Left lung (tissue), 10 donors: ENCODE results near the gene SECTM1. TPM values are rescaled to one million over a fixed set of nuclear protein-coding genes. Genes with fewer than 3 reads are reported as not detected.

ENCODE experiments used
- ATAC-seq: fragments of 200-7000 bp; cut with Tn5 transposase; one replicate; pipeline ENCODE4 v1.9.1; 2020; ENCODE audit warnings: moderate library complexity
- DNase-seq, 4 donors: peaks; one replicate each; pipeline ENCODE4 v3.0.0-alpha.2; 2013 to 2020
- H3K27ac ChIP-seq, 2 donors: fragments of 200-600 bp; sonication (generic) in 1 of 2; one replicate each; pipeline versions ENCODE4 v1.5.0 to v1.8.0; 2020 to 2021
- H3K27me3 ChIP-seq, 2 donors: fragments of 200-600 bp; sonication (generic) in 1 of 2; one replicate each; pipeline versions ENCODE4 v1.5.0 to v1.8.0; 2020 to 2021
- H3K36me3 ChIP-seq, 2 donors: fragments of 200-600 bp; sonication (generic) in 1 of 2; one replicate each; pipeline versions ENCODE4 v1.5.0 to v1.8.0; 2020 to 2021
- H3K4me1 ChIP-seq, 2 donors: fragments of 200-600 bp; one replicate each; pipeline ENCODE4 v1.8.0; 2021
- H3K4me3 ChIP-seq, 2 donors: fragments of 200-600 bp; sonication (generic) in 1 of 2; one replicate each; pipeline versions ENCODE4 v1.5.0 to v1.8.0; 2020 to 2021; ENCODE audit warnings: mild to moderate bottlenecking in 1 of 2
- H3K9me3 ChIP-seq, 2 donors: fragments of 200-600 bp; sonication (generic) in 1 of 2; one replicate each; pipeline versions ENCODE4 v1.5.0 to v1.8.0; 2020 to 2021
- intact Hi-C, 2 donors: fragments of 100-400 bp; cut with DNase I; formaldehyde crosslinking; loops; one replicate each; pipeline versions ENCODE4 v1.11.2 to v1.14.2; 2022
- polyA plus RNA-seq, 6 donors: library from polyadenylated mRNA; unstranded; fragments of 120-200 nt; gene quantifications; one replicate each; pipeline ENCODE4 v1.2.1, GENCODE V29; 2013; ENCODE audit not compliant: insufficient read length in 6 of 6
- total RNA-seq, 2 donors: library from RNA; stranded (reverse); fragmentation: NEBNext Ultra II Directional; extraction: Animal tissue kit (Norgen Biotek cat#: 25700); gene quantifications; one replicate each; pipeline ENCODE4 v1.2.1, GENCODE V29; 2021
- TF ChIP-seq, protein P1 (sequence below), 2 donors: fragments of 200-600 bp; sonication (generic) in 1 of 2; IDR thresholded peaks; one replicate each; pipeline versions ENCODE4 v1.5.0 to v1.8.0; 2021; ENCODE audit warnings: antibody characterized with exemption in 2 of 2
- donor health status: DM: no; HTN: yes; CAD: no.
- donor health status: DM: no; HTN: no; CAD: no.

The SECTM1 gene
- total and polyA plus RNA-seq, 8 donors, result 1.9 to 36.8 (median 2.7) TPM

DNA sequence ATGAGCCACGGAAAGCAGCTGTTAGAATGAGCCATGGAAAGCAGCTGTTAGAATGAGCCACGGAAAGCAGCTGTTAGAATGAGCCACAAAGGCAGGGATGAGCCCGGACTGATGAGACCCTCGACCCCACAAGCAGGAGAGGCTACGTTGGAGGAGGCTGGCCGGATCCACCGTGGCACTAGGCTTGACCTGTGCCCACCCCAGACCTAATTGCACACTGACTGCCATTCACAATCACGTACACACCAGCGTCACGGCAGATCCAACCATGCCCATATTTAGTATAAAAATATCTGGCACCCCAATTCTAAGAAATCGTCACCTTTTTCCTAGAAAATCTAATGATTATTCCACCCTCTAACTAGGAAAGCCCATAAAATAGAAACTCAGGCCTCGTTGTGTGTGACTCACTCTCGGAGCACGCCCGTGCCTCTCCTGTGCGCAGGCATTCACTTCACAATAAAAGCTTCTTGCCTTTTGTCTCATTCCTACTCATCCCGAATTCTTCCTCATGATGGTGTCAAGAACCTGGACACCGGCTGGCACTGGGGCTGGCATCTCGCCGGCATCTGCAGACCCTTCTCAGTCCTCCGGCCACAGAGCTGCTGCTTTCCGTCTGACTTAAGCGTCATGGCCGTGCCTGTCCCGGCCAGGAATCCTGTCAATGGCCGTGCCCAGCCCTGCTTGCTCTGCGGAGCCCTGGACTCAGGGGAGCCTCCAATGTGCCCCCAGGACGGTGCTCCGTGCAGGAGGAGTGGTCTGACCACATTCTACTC lies 5.5 kb upstream of the SECTM1 start:
- peak overlapping the region in 1 of 2 donors; percentile 5 for H3K27ac ChIP-seq
- TF ChIP-seq, protein P1, sequence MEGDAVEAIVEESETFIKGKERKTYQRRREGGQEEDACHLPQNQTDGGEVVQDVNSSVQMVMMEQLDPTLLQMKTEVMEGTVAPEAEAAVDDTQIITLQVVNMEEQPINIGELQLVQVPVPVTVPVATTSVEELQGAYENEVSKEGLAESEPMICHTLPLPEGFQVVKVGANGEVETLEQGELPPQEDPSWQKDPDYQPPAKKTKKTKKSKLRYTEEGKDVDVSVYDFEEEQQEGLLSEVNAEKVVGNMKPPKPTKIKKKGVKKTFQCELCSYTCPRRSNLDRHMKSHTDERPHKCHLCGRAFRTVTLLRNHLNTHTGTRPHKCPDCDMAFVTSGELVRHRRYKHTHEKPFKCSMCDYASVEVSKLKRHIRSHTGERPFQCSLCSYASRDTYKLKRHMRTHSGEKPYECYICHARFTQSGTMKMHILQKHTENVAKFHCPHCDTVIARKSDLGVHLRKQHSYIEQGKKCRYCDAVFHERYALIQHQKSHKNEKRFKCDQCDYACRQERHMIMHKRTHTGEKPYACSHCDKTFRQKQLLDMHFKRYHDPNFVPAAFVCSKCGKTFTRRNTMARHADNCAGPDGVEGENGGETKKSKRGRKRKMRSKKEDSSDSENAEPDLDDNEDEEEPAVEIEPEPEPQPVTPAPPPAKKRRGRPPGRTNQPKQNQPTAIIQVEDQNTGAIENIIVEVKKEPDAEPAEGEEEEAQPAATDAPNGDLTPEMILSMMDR (IDR thresholded peaks at IDR 0.05), result no peak
- no peaks in the 10 kb centered on the region for H3K36me3 ChIP-seq
- intact Hi-C loops, result no loop called here
- ATAC-seq (peak; percentile 84), DNase-seq (peak in 1 of 4 donors; percentile 69)
- peak overlapping the region; percentile 2 to 7 for H3K4me3 ChIP-seq
- peaks cover 13 to 27% of the 10 kb centered on the region in 2 donors for H3K4me1 ChIP-seq
- no peaks in the 10 kb centered on the region for H3K27me3 ChIP-seq
- H3K9me3 ChIP-seq, result no peaks in the 10 kb centered on the region

DNA sequence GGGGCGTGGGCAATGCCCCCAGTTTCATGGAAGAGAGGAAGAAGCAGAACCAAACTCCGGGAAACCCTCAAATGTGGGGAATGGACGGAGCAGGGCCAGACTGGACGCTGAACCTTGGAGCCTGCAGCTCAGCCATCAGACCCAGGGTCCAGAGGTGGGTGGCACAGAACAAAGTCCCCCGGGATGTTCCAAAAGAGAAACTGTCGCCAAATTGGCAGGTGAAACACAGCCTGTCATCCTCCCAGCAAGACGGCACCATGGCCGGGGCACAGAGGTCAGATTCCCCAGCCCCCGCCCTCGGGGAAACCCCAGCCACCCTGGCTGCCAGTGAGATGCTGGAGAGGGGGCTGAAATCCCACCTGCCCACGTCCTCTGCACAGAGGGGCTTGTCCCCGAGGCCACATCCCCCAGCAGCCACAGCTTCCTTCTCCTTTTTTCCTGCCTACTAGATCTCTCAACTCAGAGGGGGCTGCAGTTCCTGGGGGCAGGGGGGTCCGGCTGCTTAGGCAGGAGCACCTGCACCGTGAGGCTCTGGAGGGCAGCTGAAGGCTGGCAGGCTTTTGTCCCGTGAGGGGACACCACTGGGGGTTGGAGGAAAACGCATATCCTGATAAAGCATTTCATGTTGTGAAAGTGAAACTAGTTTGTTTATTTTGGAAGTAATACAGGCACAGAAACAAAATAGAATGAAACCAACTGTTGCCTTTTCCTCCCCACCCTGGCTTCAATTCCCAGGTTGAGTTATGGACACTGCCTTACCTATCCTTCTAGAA lies 1.2 kb upstream of the SECTM1 start:
- Histone ChIP-seq H3K27ac (peak overlapping the region; percentile 45 to 84), H3K27me3 (peaks cover 0 to 18% of the 10 kb centered on the region in 2 donors), H3K4me3 (peak overlapping the region; percentile 14 to 75), H3K9me3 (no peaks in the 10 kb centered on the region), H3K36me3 (no peaks in the 10 kb centered on the region), H3K4me1 (peaks cover 22 to 59% of the 10 kb centered on the region in 2 donors)
- ATAC-seq (peak; percentile 3), DNase-seq (peak in 1 of 4 donors; percentile 82)
- TF ChIP-seq, protein P1 (IDR thresholded peaks at IDR 0.05), result no peak
- intact Hi-C loops, result no loop called here

DNA sequence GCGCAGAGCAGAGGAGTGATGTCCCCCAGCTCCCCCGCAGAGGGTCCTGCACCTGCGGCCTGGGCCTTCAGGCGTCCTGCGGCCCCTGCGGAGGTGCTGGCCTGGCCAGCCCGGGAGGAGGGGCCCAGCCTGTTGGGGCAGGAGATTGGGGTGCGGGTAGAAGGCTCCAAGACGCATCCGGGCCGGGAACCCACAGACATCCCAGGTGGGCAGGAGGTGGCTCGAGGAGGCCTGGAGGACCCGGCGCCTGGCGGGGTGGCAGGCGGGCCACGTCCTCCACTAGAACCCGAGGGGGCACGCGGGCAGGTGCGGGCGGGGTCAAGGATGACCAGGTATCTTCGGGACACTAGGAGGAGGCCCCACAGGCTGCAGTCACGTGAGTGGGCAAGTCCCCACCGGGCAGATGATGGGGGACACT lies 647 bp upstream of the SECTM1 start:
- peak overlapping the region in 1 of 2 donors; percentile 84 for H3K27ac ChIP-seq
- DNase-seq (peak in 1 of 4 donors; percentile 79), ATAC-seq (no peak)
- TF ChIP-seq, protein P1 (IDR thresholded peaks at IDR 0.05), result no peak
- H3K4me3 ChIP-seq, result peak overlapping the region; percentile 37 to 75
- H3K4me1 ChIP-seq, result peaks cover 22 to 59% of the 10 kb centered on the region in 2 donors
- intact Hi-C loops, result no loop called here
- H3K9me3 ChIP-seq, result no peaks in the 10 kb centered on the region
- peaks cover 0 to 18% of the 10 kb centered on the region in 2 donors for H3K27me3 ChIP-seq
- no peaks in the 10 kb centered on the region for H3K36me3 ChIP-seq

DNA sequence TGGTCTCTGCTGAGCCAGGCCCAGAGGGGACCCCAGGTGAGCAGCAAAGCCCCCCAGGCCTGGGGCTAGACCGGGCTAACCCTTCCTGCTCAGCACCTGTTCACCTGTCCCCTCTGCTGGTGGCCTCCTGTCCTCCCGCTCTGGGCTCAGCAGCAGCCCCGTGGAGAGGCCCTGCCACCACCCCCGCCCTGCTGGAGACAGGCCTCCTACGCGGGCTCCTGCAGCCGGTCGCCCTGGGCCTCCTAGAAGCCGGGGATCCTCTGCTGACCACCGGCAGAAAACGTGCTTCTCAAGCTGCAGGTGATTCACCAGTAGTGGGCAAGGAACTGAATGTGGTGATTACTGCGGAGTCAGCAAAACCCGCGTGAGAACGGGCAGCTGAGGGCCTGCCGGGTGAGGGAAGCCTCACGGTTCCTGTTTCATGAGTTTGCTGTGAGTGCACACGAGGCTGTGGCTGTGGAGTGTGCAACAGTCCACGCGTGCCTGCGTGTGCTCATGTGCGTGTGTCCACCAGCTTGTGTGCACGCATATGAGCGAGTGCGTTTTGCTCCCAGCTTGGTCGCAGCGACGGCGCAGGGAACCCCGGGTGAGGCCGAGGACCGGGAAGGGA lies 792 bp downstream of the SECTM1 start:
- Histone ChIP-seq H3K36me3 (peaks cover 0 to 6% of the 10 kb centered on the region in 2 donors), H3K9me3 (no peaks in the 10 kb centered on the region), H3K27ac (peak overlapping the region in 1 of 2 donors; percentile 84), H3K4me1 (peaks cover 22 to 56% of the 10 kb centered on the region in 2 donors), H3K4me3 (peak overlapping the region; percentile 37 to 75), H3K27me3 (peaks cover 0 to 18% of the 10 kb centered on the region in 2 donors)
- ATAC-seq (peak; percentile 54), DNase-seq (peak in 2 of 4 donors; percentile 83 to 88)
- TF ChIP-seq, protein P1 (IDR thresholded peaks at IDR 0.05), result no peak
- intact Hi-C loops, result no loop called here
